SK-N-SH (cell line): ENCODE data around the gene FMN2. TPM values are rescaled to one million over a fixed set of nuclear protein-coding genes. Genes with fewer than 3 reads are reported as not detected.
A peak's percentile ranks its signal among the peaks of the same experiment; 100 is the strongest.

Source experiments
- CTCF ChIA-PET: fragments of 300-600, 350-600 bp; formaldehyde crosslinking; extraction: SDS; loops from one replicate; lab custom pipeline; 2021; lab: Yijun Ruan, JAX
- POLR2A ChIA-PET: fragments of 350-600 bp; sonication (Branson Sonifier 250); formaldehyde crosslinking; extraction: SDS; loops from one replicate; lab custom pipeline; 2020; ENCODE audit warnings: antibody characterized with exemption, inconsistent platforms; lab: Yijun Ruan, JAX
- DNase-seq: peaks from one replicate; pipeline ENCODE4 v3.0.0; 2012
- H2AFZ ChIP-seq: fragments of 200-600 bp; sonication (generic); 2 replicates; pipeline ENCODE4 v1.8.1; 2016; ENCODE audit warnings: antibody characterized with exemption, mild to moderate bottlenecking, low read depth
- H3F3A ChIP-seq: fragments of 200-600 bp; sonication (generic); replicated peaks from 2 replicates; pipeline ENCODE3; 2016; ENCODE audit warnings: antibody characterized with exemption, mild to moderate bottlenecking; ENCODE audit not compliant: insufficient read depth
- H3K27ac ChIP-seq, 2 experiments: fragments of 200-500 bp in 1 of 2; fragments of 200-600 bp in 1 of 2; sonication (Bioruptor generic) in 1 of 2; sonication (generic), shearing (Covaris generic) in 1 of 2; 2 replicates each; pipeline versions ENCODE4 v1.5.1 to v1.6.1; 2014 to 2016; ENCODE audit warnings: low read depth in 2 of 2, inconsistent platforms in 1 of 2, low read length in 1 of 2, mild to moderate bottlenecking in 1 of 2, mixed read lengths in 1 of 2
- H3K27me3 ChIP-seq: fragments of 200-600 bp; sonication (generic), shearing (Covaris generic); 2 replicates; pipeline ENCODE4 v1.6.1; 2016; ENCODE audit warnings: mixed run types; ENCODE audit not compliant: insufficient read depth
- H3K36me3 ChIP-seq, 2 experiments: fragments of 200-500 bp in 1 of 2; fragments of 200-600 bp in 1 of 2; sonication (Bioruptor generic) in 1 of 2; sonication (generic) in 1 of 2; replicated peaks in 1 of 2; 2 replicates each; pipeline versions ENCODE3 to v1.5.1; 2014 to 2016; ENCODE audit warnings: low read length in 1 of 2, mild to moderate bottlenecking in 1 of 2; ENCODE audit not compliant: insufficient read depth in 2 of 2, control insufficient read depth in 1 of 2
- H3K4me1 ChIP-seq, 2 experiments: fragments of 200-500 bp in 1 of 2; fragments of 200-600 bp in 1 of 2; sonication (Bioruptor generic) in 1 of 2; sonication (generic), shearing (Covaris generic) in 1 of 2; 2 replicates each; pipeline versions ENCODE4 v1.5.1 to v1.6.1; 2014 to 2016; ENCODE audit warnings: low read depth in 1 of 2, low read length in 1 of 2, mixed run types in 1 of 2; ENCODE audit not compliant: insufficient read depth in 2 of 2, control insufficient read depth in 1 of 2
- H3K4me2 ChIP-seq: fragments of 200-600 bp; sonication (generic), shearing (Covaris generic); 2 replicates; pipeline ENCODE4 v1.6.1; 2017; ENCODE audit warnings: mixed run types
- H3K4me3 ChIP-seq, 2 experiments: fragments of 200-500 bp in 1 of 2; fragments of 200-600 bp in 1 of 2; sonication (Bioruptor generic) in 1 of 2; sonication (generic), shearing (Covaris generic) in 1 of 2; 2 replicates each; pipeline versions ENCODE4 v1.5.1 to v1.8.1; 2014 to 2016; ENCODE audit warnings: low read depth in 2 of 2, inconsistent platforms in 1 of 2, low read length in 1 of 2, mild to moderate bottlenecking in 1 of 2, mixed read lengths in 1 of 2, moderate library complexity in 1 of 2
- H3K79me2 ChIP-seq: fragments of 200-600 bp; sonication (generic); 2 replicates; pipeline ENCODE4 v1.8.1; 2017; ENCODE audit warnings: mild to moderate bottlenecking; ENCODE audit not compliant: insufficient read depth
- H3K9ac ChIP-seq: fragments of 200-600 bp; sonication (generic); 2 replicates; pipeline ENCODE4 v1.6.1; 2017; ENCODE audit warnings: mixed run types
- H3K9me2 ChIP-seq: fragments of 200-600 bp; sonication (generic); 2 replicates; pipeline ENCODE4 v1.6.1; 2017; ENCODE audit warnings: mixed run types
- H3K9me3 ChIP-seq: fragments of 200-600 bp; sonication (generic); 2 replicates; pipeline ENCODE4 v1.6.1; 2017; ENCODE audit warnings: mixed run types, mild to moderate bottlenecking, moderate library complexity
- H4K20me1 ChIP-seq: fragments of 200-600 bp; sonication (generic); 2 replicates; pipeline ENCODE4 v1.6.1; 2017; ENCODE audit warnings: mild to moderate bottlenecking, mixed run types; ENCODE audit not compliant: insufficient read depth
- EP300 ChIP-seq, 2 experiments: IDR thresholded peaks; 2 replicates each; pipeline versions ENCODE4 v1.4.0 to v1.6.1; 2012; ENCODE audit warnings: borderline replicate concordance in 1 of 2, low read depth in 1 of 2, low read length in 1 of 2
- EZH2phosphoT487 ChIP-seq: fragments of 200-600 bp; sonication (generic); IDR thresholded peaks from 2 replicates; pipeline ENCODE4 v1.6.1; 2017; ENCODE audit warnings: low read depth, mixed run types, mild to moderate bottlenecking, antibody characterized with exemption, moderate library complexity, borderline replicate concordance
- FOSL2 ChIP-seq: IDR thresholded peaks from 2 replicates; pipeline ENCODE4 v1.4.0; 2012; ENCODE audit warnings: low read depth, mild to moderate bottlenecking, moderate library complexity, borderline replicate concordance
- GATA2 ChIP-seq: sonication (generic); formaldehyde crosslinking; IDR thresholded peaks from 2 replicates; pipeline ENCODE4 v1.5.0; 2020; ENCODE audit warnings: mild to moderate bottlenecking, missing genetic modification reagents
- IRF3 ChIP-seq: fragments of 150-350 bp; IDR thresholded peaks from 2 replicates; pipeline ENCODE4 v1.6.1; 2016; ENCODE audit warnings: mild to moderate bottlenecking, low read depth, low read length
- PBX3 ChIP-seq: IDR thresholded peaks from 2 replicates; pipeline ENCODE4; 2012
- RCOR1 ChIP-seq: fragments of 150-350 bp; IDR thresholded peaks from 2 replicates; pipeline ENCODE4 v1.6.1; 2017; ENCODE audit warnings: antibody characterized with exemption, low read length
- RXRA ChIP-seq: IDR thresholded peaks from 2 replicates; pipeline ENCODE4 v1.4.0; 2012; ENCODE audit warnings: low read depth, mild to moderate bottlenecking, borderline replicate concordance
- USF1 ChIP-seq: IDR thresholded peaks from 2 replicates; pipeline ENCODE4 v1.4.0; 2012; ENCODE audit warnings: low read depth, borderline replicate concordance
- YY1 ChIP-seq: IDR thresholded peaks from 2 replicates; pipeline ENCODE4 v1.4.0; 2012; ENCODE audit warnings: low read depth, mild to moderate bottlenecking
- WGBS: methylation state at CpG from one replicate; pipeline ENCODE4 v1.1.6; 2017; ENCODE audit warnings: low lambda C conversion rate; 5-methylcytosine and 5-hydroxymethylcytosine counted together
- polyA plus RNA-seq, 3 experiments: library from polyadenylated mRNA; depleted of rRNA; stranded (reverse); fragments of >200 nt; gene quantifications; 2 replicates each; pipeline ENCODE4 v1.2.3, GENCODE V29; 2012
- TF ChIP-seq, protein P1 (sequence below): fragments of 150-350 bp; IDR thresholded peaks from 2 replicates; pipeline ENCODE4 v1.6.1; 2017; ENCODE audit warnings: antibody characterized with exemption, low read length, low read depth, borderline replicate concordance

The FMN2 gene
- polyA plus RNA-seq, 1 of the 3 experiments (the other 2 are of a cell fraction) = 7.2 TPM

GRCh38 chr1:240352769-240353168 is 261.1 kb downstream of the FMN2 start:
- H3K27ac ChIP-seq = peak overlapping the region in 1 of 2 experiments; percentile 93; a peak in 2 of 4 replicates
- POLR2A ChIA-PET = no interaction called here
- WGBS = 82% methylated on average over 5 of the region's 5 CpGs
- no peaks in the 10 kb centered on the region for H3K9me3 ChIP-seq
- H3K4me1 ChIP-seq = peaks cover 2 to 39% of the 10 kb centered on the region in 2 experiments; a peak in 2 of 4 replicates
- no peak overlapping the region for H2AFZ ChIP-seq
- no peaks in the 10 kb centered on the region for H4K20me1 ChIP-seq
- no peaks in the 10 kb centered on the region for H3K9me2 ChIP-seq
- H3F3A ChIP-seq = peaks cover 49% of the 10 kb centered on the region
- no peak for DNase-seq
- H3K79me2 ChIP-seq = peaks cover 49% of the 10 kb centered on the region; the same call in 1 of the 2 replicates
- no peaks in the 10 kb centered on the region for H3K27me3 ChIP-seq
- H3K9ac ChIP-seq = no peak overlapping the region
- CTCF ChIA-PET = interaction anchor here (1.6 kb wide), 1 partner anchor 10 kb away, joined by 4 read pairs; no protein-coding TSS in a partner anchor
- H3K4me2 ChIP-seq = no peak overlapping the region
- TF ChIP-seq RCOR1 = no peak
- TF ChIP-seq YY1 = no peak
- no peak for TF ChIP-seq EZH2phosphoT487
- no peak overlapping the region for H3K4me3 ChIP-seq
- H3K36me3 ChIP-seq = peaks cover 14 to 34% of the 10 kb centered on the region in 2 experiments

GRCh38 chr1:240356568-240356967 is 264.9 kb downstream of the FMN2 start:
- CTCF ChIA-PET = no interaction called here
- H3K4me2 ChIP-seq = no peak overlapping the region
- no peaks in the 10 kb centered on the region for H3K27me3 ChIP-seq
- POLR2A ChIA-PET = no interaction called here
- H3F3A ChIP-seq = peaks cover 19% of the 10 kb centered on the region
- peaks cover 39% of the 10 kb centered on the region; the same call in 1 of the 2 replicates for H3K79me2 ChIP-seq
- peak overlapping the region; percentile 50 to 78; a peak in 3 of 4 replicates for H3K27ac ChIP-seq
- DNase-seq = no peak
- WGBS = 59% methylated on average over 1 of the region's 1 CpG
- no peak overlapping the region for H3K9ac ChIP-seq
- H3K36me3 ChIP-seq = peaks cover 29 to 56% of the 10 kb centered on the region in 2 experiments
- no peaks in the 10 kb centered on the region for H3K9me3 ChIP-seq
- no peak overlapping the region for H2AFZ ChIP-seq
- H4K20me1 ChIP-seq = no peaks in the 10 kb centered on the region
- peaks cover 2 to 21% of the 10 kb centered on the region in 2 experiments; a peak in 2 of 4 replicates for H3K4me1 ChIP-seq
- TF ChIP-seq, protein P1, sequence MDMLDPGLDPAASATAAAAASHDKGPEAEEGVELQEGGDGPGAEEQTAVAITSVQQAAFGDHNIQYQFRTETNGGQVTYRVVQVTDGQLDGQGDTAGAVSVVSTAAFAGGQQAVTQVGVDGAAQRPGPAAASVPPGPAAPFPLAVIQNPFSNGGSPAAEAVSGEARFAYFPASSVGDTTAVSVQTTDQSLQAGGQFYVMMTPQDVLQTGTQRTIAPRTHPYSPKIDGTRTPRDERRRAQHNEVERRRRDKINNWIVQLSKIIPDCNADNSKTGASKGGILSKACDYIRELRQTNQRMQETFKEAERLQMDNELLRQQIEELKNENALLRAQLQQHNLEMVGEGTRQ = no peak
- TF ChIP-seq FOSL2 = 0 out of 2 replicates have a peak, but pooled peaks have one; percentile 11
- TF ChIP-seq EZH2phosphoT487 = no peak
- TF ChIP-seq GATA2 = no peak
- no peak for TF ChIP-seq USF1
- TF ChIP-seq PBX3 = no peak; the same call in 1 of the 2 replicates
- TF ChIP-seq EP300 (IDR thresholded peaks at IDR 0.05; ENCODE audit: borderline replicate concordance in 1 of 2, low read depth in 1 of 2, low read length in 1 of 2) = no peak; a peak in 1 of 4 replicates
- no peak for TF ChIP-seq IRF3
- no peak for TF ChIP-seq RXRA
- H3K4me3 ChIP-seq = no peak overlapping the region
- no peaks in the 10 kb centered on the region for H3K9me2 ChIP-seq
